Subcutaneous abdominal adipose tissue (tissue), 5 donors: Measurements from ENCODE around the gene PSTPIP1.

ENCODE experiments used
- H3K27ac ChIP-seq: one replicate; pipeline ENCODE4 v1.7.0; 2013; ENCODE audit warnings: low read depth, mild to moderate bottlenecking, inconsistent platforms, low read length, moderate library complexity
- H3K27me3 ChIP-seq, 5 donors: one replicate each; pipeline ENCODE4 v1.7.0; 2013; ENCODE audit warnings: low read length in 5 of 5, inconsistent platforms in 1 of 5; ENCODE audit not compliant: control insufficient read depth in 5 of 5, insufficient read depth in 4 of 5
- H3K36me3 ChIP-seq, 5 donors: one replicate each; pipeline ENCODE4 v1.7.0; 2013; ENCODE audit warnings: low read length in 5 of 5; ENCODE audit not compliant: control insufficient read depth in 5 of 5, insufficient read depth in 5 of 5
- H3K4me1 ChIP-seq, 5 donors: one replicate each; pipeline ENCODE4 v1.7.0; 2013; ENCODE audit warnings: low read length in 5 of 5, mild to moderate bottlenecking in 3 of 5, moderate library complexity in 1 of 5; ENCODE audit not compliant: control insufficient read depth in 5 of 5, insufficient read depth in 5 of 5
- H3K4me3 ChIP-seq, 5 donors: one replicate each; pipeline ENCODE4 v1.7.0; 2013; ENCODE audit warnings: low read length in 5 of 5, low read depth in 1 of 5
- H3K9ac ChIP-seq, 5 donors: one replicate each; pipeline ENCODE4 v1.7.0; 2013; ENCODE audit warnings: low read length in 5 of 5, mild to moderate bottlenecking in 4 of 5, moderate library complexity in 3 of 5
- H3K9me3 ChIP-seq, 5 donors: one replicate each; pipeline ENCODE4 v1.7.0; 2013; ENCODE audit warnings: low read length in 5 of 5; ENCODE audit not compliant: control insufficient read depth in 5 of 5
- donor health status: healthy.
- donor health status: healthy.
- donor health status: healthy.
- donor health status: healthy.
- donor health status: healthy.

The PSTPIP1 gene

GRCh38 chr15:77076323-77076915 lies 81.5 kb downstream of the PSTPIP1 start:
- H3K4me1 ChIP-seq, result peaks cover under 1 to 19% (median 8%) of the 10 kb centered on the region in 5 donors
- no peaks in the 10 kb centered on the region for H3K36me3 ChIP-seq
- no peak overlapping the region for H3K9ac ChIP-seq
- H3K4me3 ChIP-seq, result no peak overlapping the region
- H3K9me3 ChIP-seq, result no peaks in the 10 kb centered on the region
- H3K27ac ChIP-seq, result peak overlapping the region; percentile 45
- no peaks in the 10 kb centered on the region for H3K27me3 ChIP-seq

DNA sequence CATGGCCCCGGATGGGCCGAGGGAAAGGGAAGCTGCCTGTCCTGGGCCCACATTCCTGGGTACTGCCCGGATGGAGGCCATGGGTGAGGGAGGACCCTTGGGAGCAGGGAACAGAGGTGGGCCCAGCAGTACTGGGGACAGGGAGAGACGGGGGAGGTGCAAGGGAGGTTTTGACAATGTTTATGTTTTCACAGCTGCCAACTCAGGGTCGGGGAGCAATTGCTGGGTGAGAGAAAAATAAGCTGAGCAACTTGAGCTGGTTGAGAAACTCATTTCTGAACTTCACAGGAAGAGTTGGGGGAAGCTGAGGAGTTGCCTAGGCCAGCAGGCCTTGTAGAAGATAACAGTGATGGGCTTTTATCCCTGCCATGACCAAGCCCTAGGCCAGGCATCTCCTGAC lies 87.0 kb downstream of the PSTPIP1 start:
- Histone ChIP-seq H3K27ac (no peak overlapping the region), H3K9ac (no peak overlapping the region), H3K4me3 (no peak overlapping the region), H3K4me1 (peaks cover 0 to 8% (median 7%) of the 10 kb centered on the region in 5 donors), H3K9me3 (no peaks in the 10 kb centered on the region), H3K36me3 (no peaks in the 10 kb centered on the region), H3K27me3 (no peaks in the 10 kb centered on the region)

DNA sequence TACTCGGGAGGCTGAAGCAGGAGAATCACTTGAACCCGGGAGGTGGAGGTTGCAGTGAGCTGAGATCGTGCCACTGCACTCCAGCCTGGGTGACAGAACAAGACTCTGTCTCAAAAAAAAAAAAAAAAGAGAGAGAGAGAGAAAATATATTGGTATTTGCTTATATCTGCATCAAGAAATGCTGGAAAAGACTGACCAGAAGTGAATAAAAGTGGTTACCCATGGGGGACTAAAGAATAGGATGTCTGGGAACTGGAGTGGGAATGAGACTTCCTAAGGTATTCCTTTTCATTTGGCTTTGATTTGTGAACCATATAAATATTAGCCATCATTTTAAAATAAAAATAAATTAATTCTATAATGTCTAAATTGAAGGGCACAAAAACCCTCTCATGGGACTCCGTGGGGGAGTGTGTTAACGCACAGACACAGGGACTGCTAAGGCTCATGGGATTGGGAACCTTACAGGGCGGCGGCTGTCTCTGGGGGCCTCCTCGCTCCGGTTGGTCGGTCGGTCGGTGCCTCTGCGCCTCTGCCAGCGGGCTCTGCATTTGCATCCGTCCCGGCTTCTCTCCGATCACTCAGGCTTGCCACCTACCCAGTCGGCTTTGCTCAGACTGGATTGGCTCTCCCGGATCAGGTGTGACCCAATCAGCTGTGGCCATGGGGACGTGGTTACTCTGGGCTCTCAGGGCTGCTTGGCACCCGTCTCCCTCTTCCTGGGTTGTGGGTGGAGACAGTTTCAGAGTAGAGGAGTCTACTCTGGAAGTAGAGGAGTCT lies 88.6 kb downstream of the PSTPIP1 start:
- Histone ChIP-seq H3K9me3 (no peaks in the 10 kb centered on the region), H3K9ac (peak overlapping the region in 3 of 5 donors; percentile 19 to 60 (median 45)), H3K27ac (no peak overlapping the region), H3K36me3 (no peaks in the 10 kb centered on the region), H3K27me3 (no peaks in the 10 kb centered on the region), H3K4me1 (peaks cover 0 to 8% (median 7%) of the 10 kb centered on the region in 5 donors), H3K4me3 (peak overlapping the region; percentile 22 to 57 (median 42))

GRCh38 chr15:77084436-77084835 lies 89.5 kb downstream of the PSTPIP1 start:
- peak overlapping the region; percentile 34 for H3K27ac ChIP-seq
- no peaks in the 10 kb centered on the region for H3K9me3 ChIP-seq
- H3K4me3 ChIP-seq, result no peak overlapping the region
- H3K4me1 ChIP-seq, result peaks cover 0 to 8% (median 7%) of the 10 kb centered on the region in 5 donors
- no peaks in the 10 kb centered on the region for H3K27me3 ChIP-seq
- no peak overlapping the region for H3K9ac ChIP-seq
- no peaks in the 10 kb centered on the region for H3K36me3 ChIP-seq

GRCh38 chr15:77085297-77085696 lies 90.4 kb downstream of the PSTPIP1 start:
- Histone ChIP-seq H3K4me1 (peaks cover 0 to 8% (median 7%) of the 10 kb centered on the region in 5 donors), H3K9me3 (no peaks in the 10 kb centered on the region), H3K9ac (no peak overlapping the region), H3K4me3 (no peak overlapping the region), H3K27me3 (no peaks in the 10 kb centered on the region), H3K36me3 (no peaks in the 10 kb centered on the region), H3K27ac (peak overlapping the region; percentile 34)
